Neural progenitor cell (in vitro differentiated cells): ENCODE data around the gene DKKL1. TPM values are rescaled to one million over a fixed set of nuclear protein-coding genes. Genes with fewer than 3 reads are reported as not detected.
A peak's percentile ranks its signal among the peaks of the same experiment; 100 is the strongest.

ENCODE experiments used
- DNase-seq: peaks from one replicate; pipeline ENCODE4 v3.0.0-alpha.2; 2016; ENCODE audit warnings: low spot score
- H2AFZ ChIP-seq: fragments of 200-600 bp; sonication (generic); replicated peaks from 2 replicates; pipeline ENCODE4 v1.6.1; 2016; ENCODE audit warnings: antibody characterized with exemption
- H3F3A ChIP-seq: fragments of 200-600 bp; sonication (generic); 2 replicates; pipeline ENCODE4 v1.6.1; 2016; ENCODE audit warnings: antibody characterized with exemption, low read depth
- H3K27ac ChIP-seq: fragments of 200-600 bp; sonication (generic); 2 replicates; pipeline ENCODE4 v1.5.1; 2016; ENCODE audit warnings: mild to moderate bottlenecking
- H3K27me3 ChIP-seq: fragments of 200-600 bp; sonication (generic); 2 replicates; pipeline ENCODE4 v1.6.1; 2016; ENCODE audit warnings: mild to moderate bottlenecking, moderate library complexity
- H3K36me3 ChIP-seq: fragments of 200-600 bp; sonication (generic); 2 replicates; pipeline ENCODE4 v1.5.1; 2016
- H3K4me1 ChIP-seq: fragments of 200-600 bp; sonication (generic); 2 replicates; pipeline ENCODE4 v1.6.1; 2016; ENCODE audit warnings: mixed run types
- H3K4me2 ChIP-seq: fragments of 200-600 bp; sonication (generic); 2 replicates; pipeline ENCODE4 v1.6.1; 2016
- H3K4me3 ChIP-seq: fragments of 200-600 bp; sonication (generic); 2 replicates; pipeline ENCODE4 v1.5.1; 2016
- H3K79me2 ChIP-seq: fragments of 200-600 bp; sonication (generic); 2 replicates; pipeline ENCODE4 v1.6.1; 2016; ENCODE audit warnings: low read depth
- H3K9ac ChIP-seq: fragments of 200-600 bp; sonication (generic); 2 replicates; pipeline ENCODE4 v1.6.1; 2016
- H3K9me3 ChIP-seq: fragments of 200-600 bp; sonication (generic); 2 replicates; pipeline ENCODE4 v1.5.1; 2016; ENCODE audit warnings: low read depth
- H4K20me1 ChIP-seq: fragments of 200-600 bp; sonication (generic); 2 replicates; pipeline ENCODE4 v1.6.1; 2016; ENCODE audit warnings: low read depth
- H3K27ac Mint-ChIP-seq: 3 replicates; pipeline ENCODE4 v1.8.0; 2021; ENCODE audit warnings: mixed read lengths
- H3K27me3 Mint-ChIP-seq: 2 replicates; pipeline ENCODE4 v1.8.0; 2022; ENCODE audit warnings: low read depth, mild to moderate bottlenecking, inconsistent platforms, moderate library complexity, mixed read lengths; ENCODE audit not compliant: insufficient read depth
- H3K36me3 Mint-ChIP-seq: 3 replicates; pipeline ENCODE4 v1.8.0; 2021; ENCODE audit warnings: mixed read lengths
- H3K4me1 Mint-ChIP-seq: 3 replicates; pipeline ENCODE4 v1.8.0; 2021; ENCODE audit warnings: mixed read lengths
- H3K4me3 Mint-ChIP-seq: 3 replicates; pipeline ENCODE4 v1.8.0; 2021; ENCODE audit warnings: mild to moderate bottlenecking, moderate library complexity, mixed read lengths
- H3K9me3 Mint-ChIP-seq: 3 replicates; pipeline ENCODE4 v1.8.0; 2020; ENCODE audit warnings: mixed read lengths
- CTCF ChIP-seq: fragments of 200-600 bp; sonication (generic); IDR thresholded peaks from 2 replicates; pipeline ENCODE4 v1.5.1; 2017; ENCODE audit warnings: antibody characterized with exemption, mild to moderate bottlenecking
- EZH2 ChIP-seq: fragments of 200-600 bp; sonication (generic); IDR thresholded peaks from 2 replicates; pipeline ENCODE4 v1.6.1; 2017; ENCODE audit warnings: antibody characterized with exemption, mild to moderate bottlenecking, moderate library complexity
- EZH2phosphoT487 ChIP-seq: fragments of 200-600 bp; sonication (generic); IDR thresholded peaks from 2 replicates; pipeline ENCODE4 v1.6.1; 2017; ENCODE audit warnings: antibody characterized with exemption
- total RNA-seq: library from RNA; depleted of rRNA; stranded (reverse); fragments of >200 nt; gene quantifications from 2 replicates; pipeline ENCODE4 v1.2.3, GENCODE V29; 2015; ENCODE audit warnings: low replicate concordance

The DKKL1 gene
- total RNA-seq, 1 donor from 2014 or later, result 3.0 TPM

GRCh38 chr19:49415102-49415809, 51.6 kb downstream of the DKKL1 start:
- TF ChIP-seq EZH2 (no peak), CTCF (no peak), EZH2phosphoT487 (no peak)
- Histone ChIP-seq H3K4me2 (no peak overlapping the region), H3K79me2 (no peaks in the 10 kb centered on the region), H3K4me3 (no peak overlapping the region), H3K36me3 (no peaks in the 10 kb centered on the region), H3K9ac (no peak overlapping the region), H2AFZ (no peak overlapping the region), H3K4me1 (peaks cover 40% of the 10 kb centered on the region), H3K9me3 (no peaks in the 10 kb centered on the region), H4K20me1 (no peaks in the 10 kb centered on the region), H3K27ac (no peak overlapping the region), H3K27me3 (peaks cover 18% of the 10 kb centered on the region), H3F3A (peaks cover 9% of the 10 kb centered on the region)
- no peak for DNase-seq
- H3K9me3 Mint-ChIP-seq, result peaks cover 2% of the 10 kb centered on the region
- peaks cover 42% of the 10 kb centered on the region for H3K27me3 Mint-ChIP-seq
- H3K4me3 Mint-ChIP-seq, result peak overlapping the region; percentile 50
- H3K4me1 Mint-ChIP-seq, result peaks cover 22% of the 10 kb centered on the region
- peak overlapping the region; percentile 15 for H3K27ac Mint-ChIP-seq
- H3K36me3 Mint-ChIP-seq, result no peaks in the 10 kb centered on the region

GRCh38 chr19:49415810-49416200, 52.1 kb downstream of the DKKL1 start:
- H3K36me3 ChIP-seq, result no peaks in the 10 kb centered on the region
- peak overlapping the region; percentile 15 for H3K27ac Mint-ChIP-seq
- peaks cover 48% of the 10 kb centered on the region for H3K27me3 Mint-ChIP-seq
- TF ChIP-seq EZH2 (no peak), CTCF (no peak), EZH2phosphoT487 (no peak)
- H3K27me3 ChIP-seq, result peaks cover 23% of the 10 kb centered on the region
- no peak overlapping the region for H3K4me2 ChIP-seq
- no peak overlapping the region for H3K9ac ChIP-seq
- H3K4me1 ChIP-seq, result peaks cover 44% of the 10 kb centered on the region
- no peaks in the 10 kb centered on the region for H4K20me1 ChIP-seq
- no peak overlapping the region for H3K27ac ChIP-seq
- no peak overlapping the region for H2AFZ ChIP-seq
- DNase-seq, result no peak
- peaks cover 26% of the 10 kb centered on the region for H3K4me1 Mint-ChIP-seq
- peak overlapping the region; percentile 50 for H3K4me3 Mint-ChIP-seq
- H3K4me3 ChIP-seq, result no peak overlapping the region
- H3K36me3 Mint-ChIP-seq, result no peaks in the 10 kb centered on the region
- H3K9me3 Mint-ChIP-seq, result peaks cover 2% of the 10 kb centered on the region
- H3K9me3 ChIP-seq, result no peaks in the 10 kb centered on the region
- peaks cover 15% of the 10 kb centered on the region for H3F3A ChIP-seq
- H3K79me2 ChIP-seq, result no peaks in the 10 kb centered on the region

- Histone ChIP-seq H3K27me3 (peaks cover 36% of the 10 kb centered on the region), H3K36me3 (no peaks in the 10 kb centered on the region), H3K9ac (no peak overlapping the region), H3K79me2 (no peaks in the 10 kb centered on the region), H3K9me3 (no peaks in the 10 kb centered on the region), H2AFZ (no peak overlapping the region), H4K20me1 (peaks cover 7% of the 10 kb centered on the region), H3K4me1 (peaks cover 37% of the 10 kb centered on the region), H3K27ac (no peak overlapping the region), H3F3A (peaks cover 19% of the 10 kb centered on the region), H3K4me2 (peak overlapping the region; percentile 12), H3K4me3 (no peak overlapping the region)
- Mint-ChIP-seq H3K27me3 (peaks cover 59% of the 10 kb centered on the region), H3K4me3 (peak overlapping the region; percentile 27), H3K9me3 (peaks cover 2% of the 10 kb centered on the region), H3K27ac (no peak overlapping the region), H3K36me3 (no peaks in the 10 kb centered on the region), H3K4me1 (peaks cover 37% of the 10 kb centered on the region)
- DNase-seq, result peak; percentile 37
- TF ChIP-seq CTCF (peak; percentile 25), EZH2 (no peak), EZH2phosphoT487 (no peak)
Measured at GRCh38 chr19:49417088-49417487, 53.4 kb downstream of the DKKL1 start.
